ENCODE results near the gene EPHA4.

The EPHA4 gene

GRCh38 chr2:221446140-221446539, 126.0 kb downstream of the EPHA4 start:
- DNase-seq (ENCODE audit: low read depth in 2 of 3, low spot score in 2 of 3): no peak

GRCh38 chr2:221444106-221444505, 128.0 kb downstream of the EPHA4 start:
- no peak for DNase-seq (ENCODE audit: low read depth in 2 of 3, low spot score in 2 of 3)

- no peak for DNase-seq (ENCODE audit: low read depth in 2 of 3, low spot score in 2 of 3)
Measured at GRCh38 chr2:221443645-221444044, 128.5 kb downstream of the EPHA4 start.

GRCh38 chr2:221442128-221442527, 130.0 kb downstream of the EPHA4 start:
- DNase-seq (ENCODE audit: low read depth in 2 of 3, low spot score in 2 of 3): no peak

- DNase-seq (ENCODE audit: low read depth in 2 of 3, low spot score in 2 of 3): no peak
Measured at GRCh38 chr2:221439761-221440479, 132.2 kb downstream of the EPHA4 start.

- DNase-seq (ENCODE audit: low read depth in 2 of 3, low spot score in 2 of 3): no peak
Measured at GRCh38 chr2:221437056-221437455, 135.0 kb downstream of the EPHA4 start.

GRCh38 chr2:221435171-221435570, 136.9 kb downstream of the EPHA4 start:
- DNase-seq (ENCODE audit: low read depth in 2 of 3, low spot score in 2 of 3): no peak

GRCh38 chr2:221434142-221434541, 138.0 kb downstream of the EPHA4 start:
- no peak for DNase-seq (ENCODE audit: low read depth in 2 of 3, low spot score in 2 of 3)

- no peak for DNase-seq (ENCODE audit: low read depth in 2 of 3, low spot score in 2 of 3)
Measured at GRCh38 chr2:221431477-221431876, 140.6 kb downstream of the EPHA4 start.

GRCh38 chr2:221429741-221430491, 142.2 kb downstream of the EPHA4 start:
- DNase-seq (ENCODE audit: low read depth in 2 of 3, low spot score in 2 of 3): no peak

- no peak for DNase-seq (ENCODE audit: low read depth in 2 of 3, low spot score in 2 of 3)
Measured at GRCh38 chr2:221428896-221429295, 143.2 kb downstream of the EPHA4 start.

GRCh38 chr2:221426929-221427328, 145.2 kb downstream of the EPHA4 start:
- no peak for DNase-seq (ENCODE audit: low read depth in 2 of 3, low spot score in 2 of 3)

- no peak for DNase-seq (ENCODE audit: low read depth in 2 of 3, low spot score in 2 of 3)
Measured at GRCh38 chr2:221425891-221426290, 146.2 kb downstream of the EPHA4 start.

GRCh38 chr2:221425353-221425752, 146.8 kb downstream of the EPHA4 start:
- DNase-seq (ENCODE audit: low read depth in 2 of 3, low spot score in 2 of 3): no peak

GRCh38 chr2:221423210-221423804, 148.8 kb downstream of the EPHA4 start:
- no peak for DNase-seq (ENCODE audit: low read depth in 2 of 3, low spot score in 2 of 3)

GRCh38 chr2:221422516-221423209, 149.4 kb downstream of the EPHA4 start:
- no peak for DNase-seq (ENCODE audit: low read depth in 2 of 3, low spot score in 2 of 3)

- DNase-seq (ENCODE audit: low read depth in 2 of 3, low spot score in 2 of 3): no peak
Measured at GRCh38 chr2:221420245-221420644, 151.9 kb downstream of the EPHA4 start.

GRCh38 chr2:221415789-221416188, 156.3 kb downstream of the EPHA4 start:
- no peak for DNase-seq (ENCODE audit: low read depth in 2 of 3, low spot score in 2 of 3)

- no peak for DNase-seq (ENCODE audit: low read depth in 2 of 3, low spot score in 2 of 3)
Measured at GRCh38 chr2:221412978-221413377, 159.1 kb downstream of the EPHA4 start.

GRCh38 chr2:221410487-221410886, 161.6 kb downstream of the EPHA4 start:
- no peak for DNase-seq (ENCODE audit: low read depth in 2 of 3, low spot score in 2 of 3)

- DNase-seq (ENCODE audit: low read depth in 2 of 3, low spot score in 2 of 3): no peak
Measured at GRCh38 chr2:221407765-221408164, 164.3 kb downstream of the EPHA4 start.

- DNase-seq (ENCODE audit: low read depth in 2 of 3, low spot score in 2 of 3): no peak
Measured at GRCh38 chr2:221405521-221405920, 166.6 kb downstream of the EPHA4 start.
